IMR-90 (cell line): Measurements from ENCODE around the gene STX8. TPM values are rescaled to one million over a fixed set of nuclear protein-coding genes. Genes with fewer than 3 reads are reported as not detected.

Source experiments
- ATAC-seq: fragments of 200-7000 bp; cut with Tn5 transposase; 2 replicates; pipeline ENCODE4 v1.9.1; 2020; ENCODE audit warnings: low read depth, mild to moderate bottlenecking, moderate library complexity
- BruUV-seq: library from RNA; stranded (reverse); fragments of 400-500 nt; replicated peaks from 2 replicates; lab custom pipeline; 2021; lab: Mats Ljungman, UMichigan
- CTCF ChIA-PET: fragments of 300-600 bp; formaldehyde crosslinking; extraction: SDS; loops from one replicate; lab custom pipeline; 2021; ENCODE audit warnings: antibody characterized with exemption; lab: Yijun Ruan, JAX
- POLR2A ChIA-PET: fragments of 300-600 bp; sonication (Branson Sonifier 250); formaldehyde crosslinking; loops from one replicate; lab custom pipeline; 2022; ENCODE audit warnings: antibody characterized with exemption; ENCODE audit not compliant: unreplicated experiment; lab: Charles Lee
- DNase-seq: peaks from one replicate; pipeline ENCODE4 v3.0.0; 2013
- H2AFZ ChIP-seq: replicated peaks from 2 replicates; pipeline ENCODE3; 2013; ENCODE audit warnings: low read length, mild to moderate bottlenecking; ENCODE audit not compliant: poor library complexity
- H2AK5ac ChIP-seq: 2 replicates; pipeline ENCODE4 v1.6.1; 2013; ENCODE audit warnings: low read depth, low read length, inconsistent platforms
- H2AK9ac ChIP-seq: replicated peaks from 2 replicates; pipeline ENCODE3; 2013; ENCODE audit warnings: mild to moderate bottlenecking, low read depth, low read length, moderate library complexity; ENCODE audit not compliant: poor library complexity
- H2BK120ac ChIP-seq: 2 replicates; pipeline ENCODE4 v1.6.1; 2013; ENCODE audit warnings: low read depth, low read length, inconsistent platforms
- H2BK15ac ChIP-seq: 3 replicates; pipeline ENCODE4 v1.6.1; 2013; ENCODE audit warnings: low read depth, low read length, inconsistent platforms
- H2BK20ac ChIP-seq: 2 replicates; pipeline ENCODE4 v1.6.1; 2013; ENCODE audit warnings: low read depth, mild to moderate bottlenecking, inconsistent platforms, low read length, moderate library complexity
- H2BK5ac ChIP-seq: 2 replicates; pipeline ENCODE4 v1.6.1; 2013; ENCODE audit warnings: mild to moderate bottlenecking, low read depth, low read length, inconsistent platforms; ENCODE audit not compliant: poor library complexity, severe bottlenecking
- H3K14ac ChIP-seq: replicated peaks from 2 replicates; pipeline ENCODE4 v1.6.1; 2013; ENCODE audit warnings: low read depth, low read length, inconsistent platforms
- H3K18ac ChIP-seq: 2 replicates; pipeline ENCODE4 v1.6.1; 2013; ENCODE audit warnings: low read depth, low read length, control low read depth
- H3K23ac ChIP-seq: 2 replicates; pipeline ENCODE4 v1.6.1; 2013; ENCODE audit warnings: low read depth, low read length, inconsistent platforms
- H3K27ac ChIP-seq: 2 replicates; pipeline ENCODE4 v1.5.1; 2013; ENCODE audit warnings: mild to moderate bottlenecking, control low read depth, low read length; ENCODE audit not compliant: insufficient read depth
- H3K27me3 ChIP-seq: 2 replicates; pipeline ENCODE4 v1.6.1; 2013; ENCODE audit warnings: low read length; ENCODE audit not compliant: control insufficient read depth, insufficient read depth
- H3K36me3 ChIP-seq: 2 replicates; pipeline ENCODE4 v1.6.1; 2013; ENCODE audit warnings: low read length, mixed read lengths; ENCODE audit not compliant: control insufficient read depth, insufficient read depth
- H3K4ac ChIP-seq: 2 replicates; pipeline ENCODE4 v1.6.1; 2013; ENCODE audit warnings: low read depth, low read length, inconsistent platforms
- H3K4me1 ChIP-seq: 2 replicates; pipeline ENCODE4 v1.6.1; 2013; ENCODE audit warnings: low read length, mixed read lengths; ENCODE audit not compliant: control insufficient read depth, insufficient read depth
- H3K4me2 ChIP-seq: 2 replicates; pipeline ENCODE4 v1.6.1; 2013; ENCODE audit warnings: low read depth, mild to moderate bottlenecking, control low read depth, low read length, moderate library complexity
- H3K4me3 ChIP-seq: 2 replicates; pipeline ENCODE4 v1.5.1; 2013; ENCODE audit warnings: low read depth, mild to moderate bottlenecking, control low read depth, low read length, moderate library complexity; ENCODE audit not compliant: insufficient read depth
- H3K56ac ChIP-seq: 2 replicates; pipeline ENCODE4 v1.6.1; 2013; ENCODE audit warnings: low read length, inconsistent platforms; ENCODE audit not compliant: insufficient read depth; ENCODE audit errors: extremely low read depth
- H3K79me1 ChIP-seq, 2 experiments: 2 replicates each; pipeline ENCODE4 v1.6.1; 2013; ENCODE audit warnings: low read length in 2 of 2, inconsistent platforms in 1 of 2, low read depth in 1 of 2
- H3K9ac ChIP-seq: 2 replicates; pipeline ENCODE4 v1.6.1; 2013; ENCODE audit warnings: low read depth, low read length, control low read depth
- H3K9me1 ChIP-seq: 2 replicates; pipeline ENCODE4 v1.6.1; 2013; ENCODE audit warnings: low read length, inconsistent platforms; ENCODE audit not compliant: insufficient read depth
- H3K9me3 ChIP-seq: 2 replicates; pipeline ENCODE4 v1.6.1; 2013; ENCODE audit warnings: low read length; ENCODE audit not compliant: control insufficient read depth, insufficient read depth
- H4K20me1 ChIP-seq: 2 replicates; pipeline ENCODE4 v1.6.1; 2013; ENCODE audit warnings: low read length, inconsistent platforms; ENCODE audit not compliant: insufficient read depth
- H4K5ac ChIP-seq: 2 replicates; pipeline ENCODE4 v1.6.1; 2013; ENCODE audit warnings: mild to moderate bottlenecking, low read depth, low read length, control low read depth
- H4K8ac ChIP-seq, 2 experiments: 2 replicates each; pipeline ENCODE4 v1.6.1; 2013; ENCODE audit warnings: low read depth in 2 of 2, low read length in 2 of 2, control low read depth in 1 of 2, inconsistent platforms in 1 of 2
- H4K91ac ChIP-seq: 2 replicates; pipeline ENCODE4 v1.6.1; 2013; ENCODE audit warnings: low read depth, low read length, inconsistent platforms; ENCODE audit not compliant: insufficient read depth
- CEBPB ChIP-seq: IDR thresholded peaks from 2 replicates; pipeline ENCODE4 v1.6.1; 2012; ENCODE audit warnings: low read depth, low read length, improper control_type of control experiment
- FOS ChIP-seq: fragments of 150-350 bp; IDR thresholded peaks from 2 replicates; pipeline ENCODE4 v1.6.1; 2016; ENCODE audit warnings: low read depth, low read length
- MAFK ChIP-seq: IDR thresholded peaks from 2 replicates; pipeline ENCODE4 v1.6.1; 2012; ENCODE audit warnings: low read depth, low read length, improper control_type of control experiment
- MXI1 ChIP-seq: IDR thresholded peaks from 2 replicates; pipeline ENCODE4 v1.6.1; 2012; ENCODE audit warnings: low read depth, mild to moderate bottlenecking, low read length, moderate library complexity, borderline replicate concordance
- POLR2A ChIP-seq: IDR thresholded peaks from 2 replicates; pipeline ENCODE4 v1.6.1; 2012; ENCODE audit warnings: mild to moderate bottlenecking, low read depth, low read length
- SMC3 ChIP-seq: fragments of 150-350 bp; IDR thresholded peaks from 2 replicates; pipeline ENCODE4 v1.6.1; 2016; ENCODE audit warnings: low read depth, mild to moderate bottlenecking, antibody characterized with exemption, low read length, moderate library complexity
- WGBS, 2 experiments: methylation state at CpG; one replicate each; pipeline versions ENCODE4 v1.1.5 to v1.1.7; 2013; ENCODE audit warnings: missing lambda C conversion rate in 2 of 2; ENCODE audit not compliant: insufficient read length in 1 of 2; ENCODE audit errors: extremely low coverage in 2 of 2; 5-methylcytosine and 5-hydroxymethylcytosine counted together
- dilution Hi-C: fragments of 300-500 bp; cut with HindIII; formaldehyde crosslinking; loops from one replicate; pipeline ENCODE4 v1.14.3; 2018; ENCODE audit warnings: low sequenced_read_pairs; ENCODE audit not compliant: unreplicated experiment
- in situ Hi-C: fragments of 300-500 bp; cut with MboI; formaldehyde crosslinking; loops from 3 replicates; pipeline ENCODE4 v1.14.3; 2019; ENCODE audit warnings: low sequenced_read_pairs, inconsistent platforms, mixed read lengths
- intact Hi-C: fragments of 100-400 bp; cut with micrococcal nuclease; formaldehyde crosslinking; loops from 2 replicates; pipeline ENCODE4 v1.10.0; 2022
- polyA plus RNA-seq, 3 experiments: library from polyadenylated mRNA; depleted of rRNA; stranded (reverse); fragments of >200 nt; gene quantifications; 2 replicates each; pipeline ENCODE4 v1.2.3, GENCODE V29; 2012; ENCODE audit warnings: low replicate concordance in 1 of 3
- total RNA-seq: library from RNA; depleted of rRNA; stranded (reverse); fragments of >200 nt; gene quantifications from 2 replicates; pipeline ENCODE4 v1.2.3, GENCODE V29; 2012

The STX8 gene
- total and polyA plus RNA-seq, 2 of the 4 experiments (the other 2 are of a cell fraction) = 26.5 to 47.0 TPM

DNA sequence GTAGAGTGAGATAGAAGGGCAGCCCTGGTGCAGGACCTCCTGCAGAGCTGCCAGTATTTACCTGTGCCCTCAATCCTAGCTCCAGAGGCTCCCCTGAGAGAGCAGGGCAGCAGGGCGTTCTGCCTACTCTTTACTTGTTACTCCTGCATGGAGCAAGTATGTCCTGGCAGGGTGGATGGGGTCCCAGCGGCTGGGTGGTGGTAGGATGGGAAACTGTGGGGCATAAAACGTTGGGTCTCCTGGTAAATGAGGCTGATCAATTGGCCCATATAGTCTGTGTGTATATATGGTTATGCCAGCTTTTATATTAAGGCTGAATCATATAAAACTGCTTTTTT lies 362.3 kb downstream of the STX8 start:
- dilution Hi-C loops (no loop called here), intact Hi-C loops (loop anchor here (10.0 kb wide), 1 partner anchor 62 kb away; no protein-coding TSS in a partner anchor), in situ Hi-C loops (no loop called here)
- no peak for DNase-seq
- H2AK9ac ChIP-seq = no peak overlapping the region
- H3K23ac ChIP-seq = no peak overlapping the region
- no peak overlapping the region for H3K27ac ChIP-seq
- no peak overlapping the region for H4K5ac ChIP-seq
- no peak overlapping the region for H2BK15ac ChIP-seq
- H3K9ac ChIP-seq = no peak overlapping the region
- CTCF ChIA-PET = no interaction called here
- H3K4me2 ChIP-seq = no peak overlapping the region
- H4K91ac ChIP-seq = no peak overlapping the region
- H3K4me1 ChIP-seq = peaks cover 6% of the 10 kb centered on the region; the same call in 1 of the 2 replicates
- TF ChIP-seq MXI1 (no peak), CEBPB (no peak), MAFK (no peak), POLR2A (no peak), FOS (no peak), SMC3 (no peak)
- H3K14ac ChIP-seq = no peak overlapping the region
- no peak overlapping the region for H2BK5ac ChIP-seq
- no peaks in the 10 kb centered on the region for H4K20me1 ChIP-seq
- no peak for ATAC-seq
- BruUV-seq = no TSS peak
- H3K9me1 ChIP-seq = no peaks in the 10 kb centered on the region
- peaks cover 4% of the 10 kb centered on the region; the same call in 1 of the 2 replicates for H3K9me3 ChIP-seq
- no peak overlapping the region for H2AK5ac ChIP-seq
- H2BK20ac ChIP-seq = no peak overlapping the region
- peaks cover under 1% of the 10 kb centered on the region; the same call in 1 of the 2 replicates for H3K27me3 ChIP-seq
- no peak overlapping the region for H3K56ac ChIP-seq
- WGBS, 2 experiments = no CpG with 5 or more reads among the region's 3 CpGs
- H3K18ac ChIP-seq = no peak overlapping the region
- H3K79me1 ChIP-seq = no peaks in the 10 kb centered on the region
- no peak overlapping the region for H3K4ac ChIP-seq
- H4K8ac ChIP-seq = no peak overlapping the region
- no peak overlapping the region for H2BK120ac ChIP-seq
- H3K36me3 ChIP-seq = no peaks in the 10 kb centered on the region
- POLR2A ChIA-PET = no interaction called here
- H2AFZ ChIP-seq = no peak overlapping the region
- H3K4me3 ChIP-seq = no peak overlapping the region
